ENCODE data around the gene KIN. TPM values are rescaled to one million over a fixed set of nuclear protein-coding genes. Genes with fewer than 3 reads are reported as not detected.
A peak's percentile ranks its signal among the peaks of the same experiment; 100 is the strongest.

KIN gene
- polyA plus RNA-seq, 3 donors, result 3.0 to 4.6 (median 3.1) TPM

DNA sequence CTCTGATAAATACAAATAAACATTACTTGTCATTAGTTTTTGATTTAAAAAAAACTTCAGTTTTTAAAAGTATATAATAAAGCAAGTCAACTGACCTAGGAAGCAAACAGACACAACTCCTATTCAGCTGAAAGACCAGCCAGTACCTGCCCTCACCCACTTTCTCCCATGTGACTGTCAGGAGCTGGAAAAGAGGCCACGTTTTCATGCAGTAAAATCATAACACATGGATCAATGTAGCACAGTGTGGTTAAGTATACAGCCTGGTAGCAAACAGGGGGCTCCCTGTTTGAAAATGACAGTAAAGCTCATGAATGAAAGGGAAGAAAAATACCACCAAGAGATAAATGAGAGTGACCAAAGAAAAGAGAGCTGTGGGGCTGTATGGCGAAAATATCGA lies 21.6 kb downstream of the KIN start:
- H3K79me2 ChIP-seq (ENCODE audit: insufficient read depth, low read length), result no peaks in the 10 kb centered on the region
- DNase-seq, result no peak
- Mint-ChIP-seq H3K27me3 (ENCODE audit: low read depth in 3 of 3) (no peaks in the 10 kb centered on the region), H3K4me1 (peaks cover 15% of the 10 kb centered on the region), H3K4me3 (no peak overlapping the region), H3K27ac (no peak overlapping the region), H3K36me3 (peaks cover 67 to 84% of the 10 kb centered on the region in 2 donors), H3K9me3 (no peaks in the 10 kb centered on the region)
- no peaks in the 10 kb centered on the region for H4K20me1 ChIP-seq (ENCODE audit: insufficient read depth, low read length)
- no CpG with 5 or more reads among the region's 3 CpGs for WGBS (ENCODE audit: insufficient coverage)
- H3K9ac ChIP-seq (ENCODE audit: insufficient read depth, low read length, poor library complexity, severe bottlenecking), result no peak overlapping the region
- no peaks in the 10 kb centered on the region for H3K27me3 ChIP-seq (ENCODE audit: control insufficient read depth in 2 of 2, insufficient read depth in 2 of 2, low read length in 2 of 2)
- TF ChIP-seq, protein P1, sequence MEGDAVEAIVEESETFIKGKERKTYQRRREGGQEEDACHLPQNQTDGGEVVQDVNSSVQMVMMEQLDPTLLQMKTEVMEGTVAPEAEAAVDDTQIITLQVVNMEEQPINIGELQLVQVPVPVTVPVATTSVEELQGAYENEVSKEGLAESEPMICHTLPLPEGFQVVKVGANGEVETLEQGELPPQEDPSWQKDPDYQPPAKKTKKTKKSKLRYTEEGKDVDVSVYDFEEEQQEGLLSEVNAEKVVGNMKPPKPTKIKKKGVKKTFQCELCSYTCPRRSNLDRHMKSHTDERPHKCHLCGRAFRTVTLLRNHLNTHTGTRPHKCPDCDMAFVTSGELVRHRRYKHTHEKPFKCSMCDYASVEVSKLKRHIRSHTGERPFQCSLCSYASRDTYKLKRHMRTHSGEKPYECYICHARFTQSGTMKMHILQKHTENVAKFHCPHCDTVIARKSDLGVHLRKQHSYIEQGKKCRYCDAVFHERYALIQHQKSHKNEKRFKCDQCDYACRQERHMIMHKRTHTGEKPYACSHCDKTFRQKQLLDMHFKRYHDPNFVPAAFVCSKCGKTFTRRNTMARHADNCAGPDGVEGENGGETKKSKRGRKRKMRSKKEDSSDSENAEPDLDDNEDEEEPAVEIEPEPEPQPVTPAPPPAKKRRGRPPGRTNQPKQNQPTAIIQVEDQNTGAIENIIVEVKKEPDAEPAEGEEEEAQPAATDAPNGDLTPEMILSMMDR (IDR thresholded peaks at IDR 0.05), result no peak
- intact Hi-C loops (cut with micrococcal nuclease), result no loop called here
- H3K4me2 ChIP-seq (replicated peaks; ENCODE audit: extremely low read depth, low read length, poor library complexity, severe bottlenecking), result no peak overlapping the region
- H3K4me1 ChIP-seq (ENCODE audit: control insufficient read depth in 1 of 2, insufficient read depth in 2 of 2, low read length in 2 of 2), result peaks cover 5 to 15% of the 10 kb centered on the region in 2 donors
- no peak overlapping the region for H3K4me3 ChIP-seq (replicated peaks in 1 of 3; ENCODE audit: low read depth in 2 of 3, low read length in 3 of 3)
- H3K9me3 ChIP-seq (replicated peaks in 1 of 2; ENCODE audit: control insufficient read depth in 1 of 2, insufficient read depth in 1 of 2, low read length in 2 of 2), result no peaks in the 10 kb centered on the region
- peaks cover 73 to 90% of the 10 kb centered on the region in 2 donors for H3K36me3 ChIP-seq (replicated peaks in 1 of 2; ENCODE audit: control insufficient read depth in 1 of 2, insufficient read depth in 2 of 2, low read length in 2 of 2)
- H2AFZ ChIP-seq (ENCODE audit: insufficient read depth, low read depth, low read length, poor library complexity, severe bottlenecking), result no peak overlapping the region
- no peak overlapping the region for H3K27ac ChIP-seq (ENCODE audit: low read depth in 1 of 2, low read length in 2 of 2)

DNA sequence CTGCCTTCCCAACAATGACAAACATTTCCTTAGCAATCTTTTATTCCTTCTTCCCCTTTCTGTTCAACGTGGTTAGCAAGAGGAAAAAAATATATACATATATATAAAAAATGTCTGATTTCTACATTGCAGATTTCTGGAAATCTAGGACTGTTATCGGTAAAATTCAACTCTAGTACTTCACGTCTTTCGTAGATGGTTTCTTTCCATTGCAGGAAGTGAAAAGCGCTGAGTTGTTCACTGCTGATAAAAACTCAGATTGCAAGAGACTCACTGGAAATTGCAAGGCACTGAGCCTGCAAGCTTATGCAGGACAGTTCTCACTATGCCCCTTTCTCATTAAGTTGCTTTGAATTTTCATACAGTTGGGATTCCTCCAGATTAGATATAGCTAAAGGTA lies 23.9 kb downstream of the KIN start:
- Mint-ChIP-seq H3K27ac (peak overlapping the region in 1 of 7 donors; percentile 0), H3K27me3 (ENCODE audit: low read depth in 3 of 3) (no peaks in the 10 kb centered on the region), H3K36me3 (peaks cover 69 to 87% of the 10 kb centered on the region in 2 donors), H3K4me3 (no peak overlapping the region), H3K4me1 (peaks cover 15% of the 10 kb centered on the region), H3K9me3 (no peaks in the 10 kb centered on the region)
- 8% methylated on average over 4 of the region's 5 CpGs for WGBS (ENCODE audit: insufficient coverage)
- H3K79me2 ChIP-seq (ENCODE audit: insufficient read depth, low read length), result no peaks in the 10 kb centered on the region
- H4K20me1 ChIP-seq (ENCODE audit: insufficient read depth, low read length), result no peaks in the 10 kb centered on the region
- H2AFZ ChIP-seq (ENCODE audit: insufficient read depth, low read depth, low read length, poor library complexity, severe bottlenecking), result no peak overlapping the region
- peaks cover 75 to 90% of the 10 kb centered on the region in 2 donors for H3K36me3 ChIP-seq (replicated peaks in 1 of 2; ENCODE audit: control insufficient read depth in 1 of 2, insufficient read depth in 2 of 2, low read length in 2 of 2)
- peak overlapping the region in 1 of 2 donors; percentile 47 for H3K27ac ChIP-seq (ENCODE audit: low read depth in 1 of 2, low read length in 2 of 2)
- H3K27me3 ChIP-seq (ENCODE audit: control insufficient read depth in 2 of 2, insufficient read depth in 2 of 2, low read length in 2 of 2), result no peaks in the 10 kb centered on the region
- intact Hi-C loops (cut with micrococcal nuclease), result no loop called here
- DNase-seq, result no peak
- peak overlapping the region; percentile 3 for H3K4me2 ChIP-seq (replicated peaks; ENCODE audit: extremely low read depth, low read length, poor library complexity, severe bottlenecking)
- no peak overlapping the region for H3K9ac ChIP-seq (ENCODE audit: insufficient read depth, low read length, poor library complexity, severe bottlenecking)
- no peaks in the 10 kb centered on the region for H3K9me3 ChIP-seq (replicated peaks in 1 of 2; ENCODE audit: control insufficient read depth in 1 of 2, insufficient read depth in 1 of 2, low read length in 2 of 2)
- H3K4me1 ChIP-seq (ENCODE audit: control insufficient read depth in 1 of 2, insufficient read depth in 2 of 2, low read length in 2 of 2), result peaks cover 5 to 15% of the 10 kb centered on the region in 2 donors
- TF ChIP-seq, protein P1 (IDR thresholded peaks at IDR 0.05), result no peak
- H3K4me3 ChIP-seq (replicated peaks in 1 of 3; ENCODE audit: low read depth in 2 of 3, low read length in 3 of 3), result no peak overlapping the region

All from CD14-positive monocyte (primary cell).